Measurements from ENCODE around the gene MED14.

DNA sequence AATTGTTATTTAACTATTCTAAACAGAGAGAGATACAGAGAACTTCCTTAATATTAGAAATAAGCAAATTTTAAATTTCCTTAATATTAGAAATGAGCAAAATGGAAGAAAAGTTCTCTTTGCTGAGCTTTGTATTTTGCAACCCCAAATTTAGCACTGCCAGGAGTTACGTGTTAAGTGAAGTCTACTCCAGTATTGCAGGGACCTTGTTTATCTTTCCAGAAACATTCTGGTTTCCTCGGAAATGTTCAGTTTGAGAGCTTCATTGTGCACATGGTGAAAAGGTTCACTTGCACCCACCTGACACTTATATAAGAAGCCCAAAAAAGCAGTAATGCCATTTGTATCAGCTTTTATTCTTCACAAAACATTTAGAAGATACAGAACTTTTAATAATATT, 81.8 kb downstream of the MED14 start:
- TF ChIP-seq, protein P1, sequence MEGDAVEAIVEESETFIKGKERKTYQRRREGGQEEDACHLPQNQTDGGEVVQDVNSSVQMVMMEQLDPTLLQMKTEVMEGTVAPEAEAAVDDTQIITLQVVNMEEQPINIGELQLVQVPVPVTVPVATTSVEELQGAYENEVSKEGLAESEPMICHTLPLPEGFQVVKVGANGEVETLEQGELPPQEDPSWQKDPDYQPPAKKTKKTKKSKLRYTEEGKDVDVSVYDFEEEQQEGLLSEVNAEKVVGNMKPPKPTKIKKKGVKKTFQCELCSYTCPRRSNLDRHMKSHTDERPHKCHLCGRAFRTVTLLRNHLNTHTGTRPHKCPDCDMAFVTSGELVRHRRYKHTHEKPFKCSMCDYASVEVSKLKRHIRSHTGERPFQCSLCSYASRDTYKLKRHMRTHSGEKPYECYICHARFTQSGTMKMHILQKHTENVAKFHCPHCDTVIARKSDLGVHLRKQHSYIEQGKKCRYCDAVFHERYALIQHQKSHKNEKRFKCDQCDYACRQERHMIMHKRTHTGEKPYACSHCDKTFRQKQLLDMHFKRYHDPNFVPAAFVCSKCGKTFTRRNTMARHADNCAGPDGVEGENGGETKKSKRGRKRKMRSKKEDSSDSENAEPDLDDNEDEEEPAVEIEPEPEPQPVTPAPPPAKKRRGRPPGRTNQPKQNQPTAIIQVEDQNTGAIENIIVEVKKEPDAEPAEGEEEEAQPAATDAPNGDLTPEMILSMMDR (conservative IDR thresholded peaks at IDR 0.05) = no peak
- no peak for TF ChIP-seq EZH2 (IDR thresholded peaks at IDR 0.05; ENCODE audit: low read depth)
